Activated CD4-positive, alpha-beta memory T cell treated with anti-CD3 and anti-CD28 coated beads, Interleukin-2, amount 10 ng/mL, durations not matched to agents 7 days and 5 days (primary cell): Measurements from ENCODE around the gene SLC9A1. TPM values are rescaled to one million over a fixed set of nuclear protein-coding genes. Genes with fewer than 3 reads are reported as not detected.
"Not testable (repeated sequence)": the region's sequence is repeated elsewhere in the genome, so short reads cannot be mapped to it uniquely, and the experiment has no call there.

Experiments
- CTCF ChIA-PET: fragments of 350-600 bp; sonication (Branson Sonifier 250); formaldehyde crosslinking; loops from one replicate; lab custom pipeline; 2021; ENCODE audit warnings: antibody characterized with exemption, inconsistent platforms; lab: Charles Lee
- POLR2A ChIA-PET: fragments of 350-600 bp; sonication (Branson Sonifier 250); formaldehyde crosslinking; loops from one replicate; lab custom pipeline; 2021; ENCODE audit warnings: antibody characterized with exemption; lab: Charles Lee
- DNase-seq: peaks from one replicate; pipeline ENCODE4 v3.0.0-alpha.2; 2020
- H3K27ac Mint-ChIP-seq: one replicate; pipeline ENCODE4 v1.8.0; 2021; ENCODE audit warnings: mild to moderate bottlenecking, mixed read lengths
- H3K27me3 Mint-ChIP-seq: one replicate; pipeline ENCODE4 v1.8.0; 2021; ENCODE audit warnings: mixed read lengths
- H3K36me3 Mint-ChIP-seq: one replicate; pipeline ENCODE4 v1.8.0; 2021; ENCODE audit warnings: low read depth, mixed read lengths
- H3K4me1 Mint-ChIP-seq: one replicate; pipeline ENCODE4 v1.8.0; 2021; ENCODE audit warnings: mixed read lengths
- H3K4me3 Mint-ChIP-seq: one replicate; pipeline ENCODE4 v1.8.0; 2021; ENCODE audit warnings: mild to moderate bottlenecking, mixed read lengths
- H3K9me3 Mint-ChIP-seq: one replicate; pipeline ENCODE4 v1.8.0; 2021; ENCODE audit warnings: mixed read lengths
- total RNA-seq, 2 experiments: library from RNA; stranded (reverse); gene quantifications; one replicate each; pipeline ENCODE4 v1.2.3, GENCODE V29; 2021

SLC9A1 gene
- total RNA-seq, 2 experiments from 2014 or later: 26.6 to 27.5 TPM

DNA sequence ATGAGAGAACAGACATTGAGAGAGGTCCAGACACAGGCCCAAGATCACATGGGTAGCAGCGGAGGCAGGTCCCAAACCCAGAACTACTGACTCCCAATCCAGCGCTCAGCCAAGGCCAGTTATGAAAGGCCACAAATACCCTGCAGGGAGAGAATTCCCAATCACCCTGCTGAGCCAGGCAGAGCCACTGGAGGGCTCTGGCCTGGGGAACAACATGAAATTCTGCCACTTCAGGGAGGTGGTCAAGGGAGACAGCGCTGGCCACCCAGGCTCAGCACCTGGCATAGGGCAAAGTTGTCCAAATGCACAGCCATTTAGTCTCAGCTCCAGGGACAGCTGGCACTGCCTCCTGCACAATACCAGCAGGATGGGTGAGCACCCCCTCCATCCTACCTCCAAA lies 27.5 kb downstream of the SLC9A1 start:
- Mint-ChIP-seq H3K4me1 (no peaks in the 10 kb centered on the region), H3K9me3 (no peaks in the 10 kb centered on the region), H3K4me3 (no peak overlapping the region), H3K27ac (no peak overlapping the region), H3K36me3 (no peaks in the 10 kb centered on the region), H3K27me3 (no peaks in the 10 kb centered on the region)
- ChIA-PET CTCF (interaction anchor here (1.2 kb wide), 1 partner anchor 82 kb away, joined by 3 read pairs; no protein-coding TSS in a partner anchor), POLR2A (interaction anchor here (2.1 kb wide), 1 partner anchor 9 kb away, joined by 8 read pairs; no protein-coding TSS in a partner anchor)
- no peak for DNase-seq

DNA sequence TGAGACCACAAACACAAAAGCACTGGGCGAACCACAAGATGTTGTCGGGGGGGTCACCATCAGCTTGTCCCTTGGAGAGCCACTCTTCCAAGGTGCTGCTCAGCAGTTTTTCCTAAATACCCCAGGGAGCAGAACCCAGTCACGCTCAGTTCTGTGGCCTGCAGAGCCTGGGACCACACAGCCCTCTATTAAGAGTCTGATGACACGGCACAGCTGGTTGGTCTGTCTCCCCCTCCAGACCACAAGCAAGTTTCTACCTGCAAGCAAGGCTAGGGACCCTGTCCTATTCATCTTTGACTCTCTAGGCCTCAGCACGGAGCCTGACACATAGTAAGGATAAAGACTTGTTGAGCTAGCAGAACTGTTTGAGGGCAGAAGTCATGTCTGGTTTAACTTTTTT lies 28.5 kb downstream of the SLC9A1 start:
- Mint-ChIP-seq H3K36me3 (no peaks in the 10 kb centered on the region), H3K9me3 (no peaks in the 10 kb centered on the region), H3K27ac (no peak overlapping the region), H3K27me3 (no peaks in the 10 kb centered on the region), H3K4me3 (no peak overlapping the region), H3K4me1 (no peaks in the 10 kb centered on the region)
- ChIA-PET POLR2A (interaction anchor here (1.3 kb wide), 1 partner anchor 28 kb away, joined by 5 read pairs; the partner anchor contains the start of gene SLC9A1), CTCF (interaction anchor here (0.6 to 2.0 kb wide), 3 partner anchors 11 to 29 kb away, joined by 3 to 5 read pairs (median 4); partner anchors contain the start of gene SLC9A1)
- DNase-seq: no peak

DNA sequence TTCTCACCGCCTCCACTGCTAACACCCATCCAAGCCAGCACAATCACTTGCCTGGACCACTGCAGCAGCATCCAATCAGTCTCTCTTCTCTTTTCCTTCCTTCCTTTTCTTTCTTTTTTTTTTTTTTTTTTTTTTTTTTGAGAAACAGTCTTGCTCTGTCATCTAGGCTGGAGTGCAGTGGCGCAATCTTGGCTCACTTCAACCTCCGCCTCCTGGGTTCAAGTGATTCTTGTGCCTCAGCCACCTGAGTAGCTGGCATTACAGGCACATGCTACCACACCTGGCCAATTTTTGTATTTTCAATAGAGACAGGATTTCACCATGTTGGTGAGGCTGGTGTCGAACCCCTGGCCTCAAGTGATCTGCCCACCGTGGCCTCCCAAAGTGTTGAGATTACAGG lies 29.8 kb downstream of the SLC9A1 start:
- H3K36me3 Mint-ChIP-seq, H3K4me3 Mint-ChIP-seq, H3K27ac Mint-ChIP-seq, DNase-seq, H3K4me1 Mint-ChIP-seq, H3K9me3 Mint-ChIP-seq, H3K27me3 Mint-ChIP-seq: not testable (repeated sequence)
- CTCF ChIA-PET: interaction anchor here (0.7 to 2.0 kb wide), 3 partner anchors 28 to 179 kb away, joined by 3 to 5 read pairs (median 4); partner anchors contain the start of gene SLC9A1
- POLR2A ChIA-PET: interaction anchor here (1.3 kb wide), 1 partner anchor 30 kb away, joined by 5 read pairs; the partner anchor contains the start of gene SLC9A1

GRCh38 chr1:27124405-27124804 lies 30.5 kb downstream of the SLC9A1 start:
- Mint-ChIP-seq H3K9me3 (no peaks in the 10 kb centered on the region), H3K4me1 (no peaks in the 10 kb centered on the region), H3K27me3 (no peaks in the 10 kb centered on the region), H3K36me3 (no peaks in the 10 kb centered on the region), H3K4me3 (no peak overlapping the region), H3K27ac (no peak overlapping the region)
- ChIA-PET CTCF (interaction anchor here (0.7 to 1.3 kb wide), 2 partner anchors 30 to 78 kb away, joined by 3 to 5 read pairs; partner anchors contain the start of gene SLC9A1), POLR2A (interaction anchor here (1.1 kb wide), 1 partner anchor 12 kb away, joined by 3 read pairs; no protein-coding TSS in a partner anchor)
- DNase-seq: no peak

GRCh38 chr1:27122652-27123051 lies 32.3 kb downstream of the SLC9A1 start:
- Mint-ChIP-seq H3K36me3 (no peaks in the 10 kb centered on the region), H3K4me3 (no peak overlapping the region), H3K9me3 (no peaks in the 10 kb centered on the region), H3K27me3 (no peaks in the 10 kb centered on the region), H3K4me1 (no peaks in the 10 kb centered on the region), H3K27ac (no peak overlapping the region)
- DNase-seq: no peak
- ChIA-PET CTCF (no interaction called here), POLR2A (no interaction called here)

DNA sequence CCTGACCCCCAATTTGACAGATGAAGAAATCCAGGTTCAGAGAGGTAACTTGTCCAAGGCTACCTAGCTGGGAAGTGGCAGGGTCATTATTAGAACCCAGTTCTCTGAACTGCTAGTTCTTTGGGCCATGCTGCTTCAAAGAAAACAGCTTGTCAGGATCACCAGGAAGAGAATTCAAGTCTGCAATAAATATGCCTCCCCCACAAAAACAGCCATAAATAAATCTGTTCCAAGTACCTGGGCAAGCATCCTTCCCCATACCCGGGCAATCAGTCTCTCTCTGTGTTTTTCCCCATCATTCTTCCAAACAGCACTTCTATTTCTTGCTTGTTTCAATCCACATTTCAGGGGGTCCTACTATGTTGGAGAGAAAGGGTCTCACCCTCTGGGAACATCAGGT lies 34.1 kb downstream of the SLC9A1 start:
- no peak overlapping the region for H3K4me3 Mint-ChIP-seq
- no peak overlapping the region for H3K27ac Mint-ChIP-seq
- peaks cover 6% of the 10 kb centered on the region for H3K4me1 Mint-ChIP-seq
- no peaks in the 10 kb centered on the region for H3K36me3 Mint-ChIP-seq
- no peak for DNase-seq
- POLR2A ChIA-PET: interaction anchor here (1.0 kb wide), 1 partner anchor 9 kb away, joined by 3 read pairs; no protein-coding TSS in a partner anchor
- H3K9me3 Mint-ChIP-seq: no peaks in the 10 kb centered on the region
- H3K27me3 Mint-ChIP-seq: no peaks in the 10 kb centered on the region
- CTCF ChIA-PET: no interaction called here

GRCh38 chr1:27118440-27118689 lies 36.6 kb downstream of the SLC9A1 start:
- Mint-ChIP-seq H3K4me3 (no peak overlapping the region), H3K36me3 (peaks cover 9% of the 10 kb centered on the region), H3K27ac (no peak overlapping the region), H3K9me3 (no peaks in the 10 kb centered on the region), H3K4me1 (peaks cover 17% of the 10 kb centered on the region), H3K27me3 (no peaks in the 10 kb centered on the region)
- CTCF ChIA-PET: interaction anchor here (1.1 kb wide), 1 partner anchor 16 kb away, joined by 4 read pairs; no protein-coding TSS in a partner anchor
- POLR2A ChIA-PET: interaction anchor here (2.1 kb wide), 1 partner anchor 36 kb away, joined by 10 read pairs; the partner anchor contains the start of gene SLC9A1
- no peak for DNase-seq

DNA sequence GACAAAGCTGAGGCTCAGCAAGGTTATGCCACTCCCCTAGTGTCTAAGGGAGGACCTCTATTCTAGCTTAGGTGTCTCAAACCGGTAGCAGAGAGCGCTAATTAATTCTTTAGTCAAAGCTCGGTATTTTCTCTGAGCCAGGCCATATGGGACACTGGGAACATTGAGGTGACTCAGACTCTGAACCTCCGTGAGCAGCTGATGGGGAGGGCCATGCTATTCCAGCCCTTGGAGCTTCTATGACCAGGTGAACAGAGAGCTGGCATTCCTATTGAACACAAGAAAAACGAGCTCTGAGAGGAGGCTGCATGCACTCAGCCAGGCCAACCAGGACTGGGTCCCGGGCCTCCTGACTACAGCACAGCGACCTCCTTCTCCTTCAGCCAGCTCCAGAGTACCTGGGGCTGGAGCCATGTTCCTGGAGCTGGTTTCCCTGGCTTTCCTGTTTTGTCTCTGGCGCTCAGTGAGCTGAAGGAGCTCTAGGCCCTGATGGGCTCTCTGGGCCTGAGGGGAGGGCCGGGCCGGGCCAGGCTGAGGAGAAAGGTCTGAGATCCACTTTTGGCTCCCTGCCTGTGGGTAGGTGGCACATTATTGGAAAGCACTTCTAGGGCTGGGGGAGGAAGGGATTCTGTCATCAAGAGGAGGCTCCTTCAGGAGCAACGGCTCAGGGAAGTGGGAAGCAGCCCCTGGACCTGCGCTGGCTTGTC lies 37.0 kb downstream of the SLC9A1 start:
- ChIA-PET CTCF (interaction anchor here (1.0 to 1.5 kb wide), 3 partner anchors 15 to 168 kb away, joined by 4 read pairs; no protein-coding TSS in a partner anchor), POLR2A (interaction anchor here (1.1 to 2.1 kb wide), 2 partner anchors 15 to 37 kb away, joined by 3 to 10 read pairs; partner anchors contain the start of gene SLC9A1)
- H3K27ac Mint-ChIP-seq: no peak overlapping the region
- peaks cover 20% of the 10 kb centered on the region for H3K4me1 Mint-ChIP-seq
- H3K36me3 Mint-ChIP-seq: peaks cover 11% of the 10 kb centered on the region
- no peaks in the 10 kb centered on the region for H3K9me3 Mint-ChIP-seq
- no peaks in the 10 kb centered on the region for H3K27me3 Mint-ChIP-seq
- DNase-seq: no peak
- no peak overlapping the region for H3K4me3 Mint-ChIP-seq

GRCh38 chr1:27116697-27117096 lies 38.2 kb downstream of the SLC9A1 start:
- H3K9me3 Mint-ChIP-seq: no peaks in the 10 kb centered on the region
- ChIA-PET CTCF (interaction anchor here (1.5 kb wide), 1 partner anchor 170 kb away, joined by 4 read pairs; no protein-coding TSS in a partner anchor), POLR2A (interaction anchor here (2.1 kb wide), 1 partner anchor 38 kb away, joined by 10 read pairs; the partner anchor contains the start of gene SLC9A1)
- DNase-seq: no peak
- H3K4me1 Mint-ChIP-seq: peaks cover 29% of the 10 kb centered on the region
- peaks cover 16% of the 10 kb centered on the region for H3K36me3 Mint-ChIP-seq
- H3K27ac Mint-ChIP-seq: no peak overlapping the region
- no peaks in the 10 kb centered on the region for H3K27me3 Mint-ChIP-seq
- H3K4me3 Mint-ChIP-seq: no peak overlapping the region

DNA sequence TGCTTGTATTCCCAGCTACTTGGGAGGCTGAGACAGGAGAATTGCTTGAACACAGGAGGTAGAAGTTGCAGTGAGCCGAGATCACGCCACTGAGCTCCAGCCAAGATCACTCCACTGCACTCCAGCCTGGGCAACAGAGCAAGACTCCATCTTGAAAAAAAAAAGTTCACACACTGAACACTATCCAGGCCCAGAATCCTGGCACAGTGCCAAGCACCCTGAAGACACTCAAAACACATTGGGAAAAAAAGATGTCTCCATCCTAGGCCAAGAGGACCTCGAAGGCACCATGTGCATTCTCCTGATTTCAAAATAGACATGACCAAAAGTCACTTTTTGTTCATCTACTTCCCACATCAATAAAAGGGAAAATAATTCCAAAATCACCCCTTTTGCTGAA lies 38.7 kb downstream of the SLC9A1 start:
- Mint-ChIP-seq H3K9me3 (no peaks in the 10 kb centered on the region), H3K27me3 (no peaks in the 10 kb centered on the region), H3K4me1 (peaks cover 32% of the 10 kb centered on the region), H3K4me3 (no peak overlapping the region), H3K27ac (no peak overlapping the region), H3K36me3 (peaks cover 16% of the 10 kb centered on the region)
- POLR2A ChIA-PET: interaction anchor here (4.9 kb wide), 1 partner anchor 21 kb away, joined by 29 read pairs; no protein-coding TSS in a partner anchor
- CTCF ChIA-PET: interaction anchor here (1.1 to 1.7 kb wide), 3 partner anchors 10 to 181 kb away, joined by 3 to 6 read pairs (median 4); no protein-coding TSS in a partner anchor
- no peak for DNase-seq

DNA sequence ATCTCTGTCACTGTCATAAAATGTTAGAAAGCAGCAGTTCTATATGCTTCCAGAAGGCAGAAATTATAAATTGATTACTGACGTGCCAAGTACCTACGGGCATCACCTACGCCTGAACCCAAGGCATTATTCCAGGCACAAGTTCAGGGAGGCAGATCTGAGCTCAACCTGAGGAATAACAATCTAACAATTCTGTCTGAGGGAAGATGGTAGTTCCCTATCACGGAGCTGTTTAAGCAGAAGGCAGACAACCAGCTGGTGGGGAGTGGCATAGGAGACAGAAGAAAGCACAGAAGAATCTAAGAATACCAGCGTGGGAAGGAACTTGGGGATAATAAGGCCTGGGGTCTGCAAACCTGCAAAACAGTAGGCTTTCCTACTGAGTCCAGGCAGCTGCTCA lies 40.4 kb downstream of the SLC9A1 start:
- peaks cover 39% of the 10 kb centered on the region for H3K4me1 Mint-ChIP-seq
- peaks cover 16% of the 10 kb centered on the region for H3K36me3 Mint-ChIP-seq
- no peak overlapping the region for H3K4me3 Mint-ChIP-seq
- H3K9me3 Mint-ChIP-seq: no peaks in the 10 kb centered on the region
- no peak overlapping the region for H3K27ac Mint-ChIP-seq
- no peaks in the 10 kb centered on the region for H3K27me3 Mint-ChIP-seq
- ChIA-PET POLR2A (interaction anchor here (1.6 to 5.6 kb wide), 3 partner anchors 22 to 41 kb away, joined by 3 to 57 read pairs (median 29); partner anchors contain the start of gene SLC9A1), CTCF (interaction anchor here (1.2 to 1.7 kb wide), 4 partner anchors 12 to 182 kb away, joined by 3 to 6 read pairs (median 4); partner anchors contain the start of gene SLC9A1)
- no peak for DNase-seq

DNA sequence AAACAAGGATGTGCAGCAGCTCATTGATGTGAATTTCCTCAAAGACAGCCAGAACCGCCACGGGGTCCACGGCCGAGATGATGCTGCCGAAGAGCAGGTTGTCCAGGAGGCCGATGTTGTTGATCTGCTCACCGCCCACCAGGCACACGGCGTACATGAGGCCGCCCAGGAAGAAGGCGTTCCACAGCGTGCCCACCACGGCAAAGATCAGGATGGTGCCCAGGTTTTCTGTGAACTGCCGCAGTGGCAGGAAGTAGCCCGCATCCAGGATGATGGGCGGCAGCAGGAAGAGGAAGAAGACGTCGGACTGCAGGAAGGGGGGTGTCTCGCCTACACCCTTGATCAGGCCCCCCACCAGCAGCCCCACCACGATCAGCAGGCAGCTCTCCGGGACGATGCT lies 41.1 kb downstream of the SLC9A1 start:
- Mint-ChIP-seq H3K4me1 (peaks cover 44% of the 10 kb centered on the region), H3K27me3 (no peaks in the 10 kb centered on the region), H3K9me3 (no peaks in the 10 kb centered on the region), H3K27ac (no peak overlapping the region), H3K4me3 (no peak overlapping the region), H3K36me3 (peaks cover 16% of the 10 kb centered on the region)
- CTCF ChIA-PET: interaction anchor here (1.4 to 3.4 kb wide), 3 partner anchors 41 to 70 kb away, joined by 5 to 29 read pairs (median 15); partner anchors contain the start of gene SLC9A1
- DNase-seq: no peak
- POLR2A ChIA-PET: interaction anchor here (1.6 to 5.6 kb wide), 3 partner anchors 23 to 42 kb away, joined by 3 to 57 read pairs (median 29); partner anchors contain the start of gene SLC9A1
